C4-2B (cell line): ENCODE measurements around the gene MEP1A.

Source experiments
- H3K27ac ChIP-seq: fragments of 450-650 bp; 2 replicates; pipeline ENCODE4 v1.5.1; 2017
- CTCF ChIP-seq: fragments of 450-650 bp; conservative IDR thresholded peaks from 2 replicates; pipeline ENCODE4 v1.5.1; 2017; ENCODE audit warnings: mild to moderate bottlenecking
- ZFX ChIP-seq: fragments of 450-650 bp; IDR thresholded peaks from 2 replicates; pipeline ENCODE4 v1.6.1; 2017

Gene MEP1A

GRCh38 chr6:46792635-46793034 is 554 bp upstream of the MEP1A start:
- TF ChIP-seq CTCF (no peak), ZFX (no peak)

GRCh38 chr6:46794068-46794467 is 879 bp downstream of the MEP1A start:
- no peak for TF ChIP-seq CTCF
- no peak for TF ChIP-seq ZFX
- H3K27ac ChIP-seq, result no peak overlapping the region

More at GRCh38 chr6:46792635-46793034, 554 bp upstream of the MEP1A start:
- no peak overlapping the region for H3K27ac ChIP-seq

GRCh38 chr6:46795816-46796215 is 2.6 kb downstream of the MEP1A start:
- no peak overlapping the region for H3K27ac ChIP-seq

GRCh38 chr6:46796848-46797580 is 3.8 kb downstream of the MEP1A start:
- no peak for TF ChIP-seq CTCF
- TF ChIP-seq ZFX, result no peak
- no peak overlapping the region for H3K27ac ChIP-seq

More at GRCh38 chr6:46795816-46796215, 2.6 kb downstream of the MEP1A start:
- TF ChIP-seq CTCF, result no peak
- no peak for TF ChIP-seq ZFX

- TF ChIP-seq CTCF (no peak), ZFX (no peak)
- no peak overlapping the region for H3K27ac ChIP-seq
Observed at GRCh38 chr6:46799657-46800056, 6.5 kb downstream of the MEP1A start.

- H3K27ac ChIP-seq, result no peak overlapping the region
- no peak for TF ChIP-seq CTCF
- TF ChIP-seq ZFX, result no peak
Observed at GRCh38 chr6:46808806-46809205, 15.6 kb downstream of the MEP1A start.

GRCh38 chr6:46815130-46815529 is 21.9 kb downstream of the MEP1A start:
- peak overlapping the region; percentile 8; the same call in 1 of the 2 replicates for H3K27ac ChIP-seq
- TF ChIP-seq ZFX (no peak), CTCF (no peak)
